HG03558 (cell line): ENCODE data around the gene FAM53C.
"Not testable (repeated sequence)": the region's sequence is repeated elsewhere in the genome, so short reads cannot be mapped to it uniquely, and the experiment has no call there.

ENCODE experiments used
- ATAC-seq: cut with Tn5 transposase; IDR thresholded peaks from one replicate; pipeline ENCODE4 v1.9.1; 2021; ENCODE audit warnings: moderate number of reproducible peaks; ENCODE audit not compliant: unreplicated experiment; ENCODE audit errors: extremely low read depth

The FAM53C gene

GRCh38 chr5:138389332-138389731 is 51.3 kb downstream of the FAM53C start:
- no peak for ATAC-seq

GRCh38 chr5:138389911-138390310 is 51.8 kb downstream of the FAM53C start:
- not testable (repeated sequence) for ATAC-seq

GRCh38 chr5:138391859-138392386 is 53.9 kb downstream of the FAM53C start:
- ATAC-seq: no peak
